ENCODE results near the gene MRPL14.

DNA sequence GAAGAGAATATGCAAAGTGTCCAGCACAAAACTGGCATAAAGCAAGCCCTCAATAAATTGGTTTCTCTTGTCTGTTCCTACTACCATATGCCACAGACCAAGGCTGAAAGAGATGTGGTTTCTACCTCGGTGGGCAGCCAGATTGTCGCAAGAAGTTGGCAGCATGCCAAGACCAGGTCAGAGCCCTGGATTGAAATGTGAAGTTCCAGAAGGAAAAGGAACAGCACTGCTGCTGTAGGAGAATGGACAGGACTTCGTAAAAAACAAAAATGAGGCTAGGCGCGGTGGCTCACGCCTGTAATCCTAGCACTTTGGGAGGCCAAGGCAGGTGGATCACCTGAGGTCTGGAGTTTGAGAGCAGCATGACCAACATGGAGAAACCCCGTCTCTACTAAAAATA lies 22.1 kb downstream of the MRPL14 start:
- TF ChIP-seq, protein P1, sequence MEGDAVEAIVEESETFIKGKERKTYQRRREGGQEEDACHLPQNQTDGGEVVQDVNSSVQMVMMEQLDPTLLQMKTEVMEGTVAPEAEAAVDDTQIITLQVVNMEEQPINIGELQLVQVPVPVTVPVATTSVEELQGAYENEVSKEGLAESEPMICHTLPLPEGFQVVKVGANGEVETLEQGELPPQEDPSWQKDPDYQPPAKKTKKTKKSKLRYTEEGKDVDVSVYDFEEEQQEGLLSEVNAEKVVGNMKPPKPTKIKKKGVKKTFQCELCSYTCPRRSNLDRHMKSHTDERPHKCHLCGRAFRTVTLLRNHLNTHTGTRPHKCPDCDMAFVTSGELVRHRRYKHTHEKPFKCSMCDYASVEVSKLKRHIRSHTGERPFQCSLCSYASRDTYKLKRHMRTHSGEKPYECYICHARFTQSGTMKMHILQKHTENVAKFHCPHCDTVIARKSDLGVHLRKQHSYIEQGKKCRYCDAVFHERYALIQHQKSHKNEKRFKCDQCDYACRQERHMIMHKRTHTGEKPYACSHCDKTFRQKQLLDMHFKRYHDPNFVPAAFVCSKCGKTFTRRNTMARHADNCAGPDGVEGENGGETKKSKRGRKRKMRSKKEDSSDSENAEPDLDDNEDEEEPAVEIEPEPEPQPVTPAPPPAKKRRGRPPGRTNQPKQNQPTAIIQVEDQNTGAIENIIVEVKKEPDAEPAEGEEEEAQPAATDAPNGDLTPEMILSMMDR (IDR thresholded peaks at IDR 0.05) = no peak
- no peak for TF ChIP-seq ZFX (IDR thresholded peaks at IDR 0.05; ENCODE audit: borderline replicate concordance)
